A549 (cell line): ENCODE data around the gene EPN2.
"Not testable (repeated sequence)": the region's sequence is repeated elsewhere in the genome, so short reads cannot be mapped to it uniquely, and the experiment has no call there.

Experiments
- CTCF ChIP-seq: fragments of >200 bp; sonication (Bioruptor Twin); formaldehyde crosslinking; IDR thresholded peaks from 3 replicates; pipeline ENCODE4 v1.5.1; 2016
- EP300 ChIP-seq, 2 experiments: fragments of >200 bp; sonication (Bioruptor Twin); formaldehyde crosslinking; IDR thresholded peaks; 2 replicates in 1 of 2; 3 replicates in 1 of 2; pipeline ENCODE4 v1.6.1; 2016 to 2017
- POLR2A ChIP-seq: IDR thresholded peaks from 2 replicates; pipeline ENCODE4 v1.6.1; 2012; ENCODE audit warnings: mild to moderate bottlenecking, low read length
- ZFP36 ChIP-seq: fragments of 450-650 bp; IDR thresholded peaks from 2 replicates; pipeline ENCODE4 v1.6.1; 2014; ENCODE audit warnings: borderline replicate concordance; ENCODE audit not compliant: partially characterized antibody

- TF ChIP-seq CTCF; POLR2A; EP300 (IDR thresholded peaks at IDR 0.05); ZFP36: not testable (repeated sequence)
Observed at GRCh38 chr17:19220195-19220594, 17.0 kb upstream of the EPN2 start.
